ENCODE measurements around the gene SHANK3. TPM values are rescaled to one million over a fixed set of nuclear protein-coding genes. Genes with fewer than 3 reads are reported as not detected.

SHANK3 gene
- total RNA-seq, 5 donors from 2014 or later (not counting 1 experiment from before 2014, with no cell fraction given): 0.22 to 0.47 (median 0.28) TPM

DNA sequence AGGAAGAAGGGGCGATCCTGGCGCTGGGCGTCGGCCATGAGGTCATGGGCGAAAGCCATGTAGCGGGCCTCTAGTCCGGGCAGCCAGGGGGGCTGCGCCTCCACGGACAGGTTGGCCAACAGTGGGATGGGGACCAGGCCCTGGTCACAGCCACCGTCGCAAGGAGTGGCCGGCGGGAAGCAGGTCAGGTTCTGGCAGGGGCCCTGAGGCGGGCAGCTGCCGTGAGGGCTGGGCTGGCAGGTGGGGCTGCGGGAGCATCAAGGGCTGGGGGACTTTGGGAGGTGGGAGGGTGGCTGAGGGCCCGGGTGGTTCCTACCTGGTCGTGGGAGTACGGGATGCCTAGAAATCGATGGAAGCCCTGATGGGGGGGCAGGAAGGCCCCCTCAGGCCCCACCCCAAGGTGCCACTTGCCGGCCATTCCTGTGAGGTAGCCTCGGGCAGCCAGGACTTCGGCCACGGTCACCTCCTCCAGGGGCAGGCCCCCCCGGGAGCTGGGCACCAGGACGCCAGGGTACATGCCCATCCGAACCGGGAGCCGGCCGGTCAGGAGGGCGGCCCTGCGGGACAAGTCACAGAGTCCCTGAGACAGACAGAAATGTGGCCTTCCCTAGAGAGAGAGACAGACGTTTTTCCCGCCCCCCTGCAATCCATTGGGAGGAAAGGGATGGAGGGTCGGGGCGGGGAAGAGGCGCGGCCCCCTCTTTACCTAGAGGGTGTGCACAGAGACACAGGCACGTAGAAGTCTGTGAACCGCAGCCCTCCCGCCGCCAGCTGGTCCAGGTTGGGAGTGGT lies 45.6 kb upstream of the SHANK3 start:
- ChIA-PET CTCF (no interaction called here), POLR2A (no interaction called here)
- peak overlapping the region; percentile 77 to 92 for H3K4me3 ChIP-seq (ENCODE audit: control insufficient read depth in 1 of 2, extremely low read depth in 1 of 2, low read length in 1 of 2)
- peaks cover 13 to 41% of the 10 kb centered on the region in 2 experiments for H3K4me1 ChIP-seq (ENCODE audit: control insufficient read depth in 1 of 2, extremely low read depth in 1 of 2, insufficient read depth in 2 of 2, low read length in 2 of 2)
- no peaks in the 10 kb centered on the region for H3K27me3 ChIP-seq (replicated peaks in 1 of 2; ENCODE audit: control insufficient read depth in 2 of 2, extremely low read depth in 1 of 2, insufficient read depth in 2 of 2, low read length in 1 of 2)
- Mint-ChIP-seq H3K4me3 (peak overlapping the region; percentile 77 to 98 (median 81)), H3K27ac (peak overlapping the region; percentile 74 to 77), H3K4me1 (peaks cover 38 to 41% (median 38%) of the 10 kb centered on the region in 3 donors), H3K36me3 (peaks cover 3% of the 10 kb centered on the region), H3K9me3 (no peaks in the 10 kb centered on the region), H3K27me3 (no peaks in the 10 kb centered on the region)
- ATAC-seq (replicated peaks in 1 of 4) (peak in 1 of 4 experiments; percentile 2), DNase-seq (peak in 3 of 35 experiments; percentile 11 to 37 (median 26))
- no peaks in the 10 kb centered on the region for H3K9me3 ChIP-seq
- WGBS (ENCODE audit: insufficient coverage): 81% methylated on average over 39 of the region's 42 CpGs
- peak overlapping the region; percentile 73 for H3K27ac ChIP-seq (ENCODE audit: low read length)
- H3K36me3 ChIP-seq (ENCODE audit: control insufficient read depth in 2 of 2, extremely low read depth in 1 of 2, insufficient read depth in 1 of 2, low read length in 1 of 2): peaks cover 2 to 17% of the 10 kb centered on the region in 2 donors

DNA sequence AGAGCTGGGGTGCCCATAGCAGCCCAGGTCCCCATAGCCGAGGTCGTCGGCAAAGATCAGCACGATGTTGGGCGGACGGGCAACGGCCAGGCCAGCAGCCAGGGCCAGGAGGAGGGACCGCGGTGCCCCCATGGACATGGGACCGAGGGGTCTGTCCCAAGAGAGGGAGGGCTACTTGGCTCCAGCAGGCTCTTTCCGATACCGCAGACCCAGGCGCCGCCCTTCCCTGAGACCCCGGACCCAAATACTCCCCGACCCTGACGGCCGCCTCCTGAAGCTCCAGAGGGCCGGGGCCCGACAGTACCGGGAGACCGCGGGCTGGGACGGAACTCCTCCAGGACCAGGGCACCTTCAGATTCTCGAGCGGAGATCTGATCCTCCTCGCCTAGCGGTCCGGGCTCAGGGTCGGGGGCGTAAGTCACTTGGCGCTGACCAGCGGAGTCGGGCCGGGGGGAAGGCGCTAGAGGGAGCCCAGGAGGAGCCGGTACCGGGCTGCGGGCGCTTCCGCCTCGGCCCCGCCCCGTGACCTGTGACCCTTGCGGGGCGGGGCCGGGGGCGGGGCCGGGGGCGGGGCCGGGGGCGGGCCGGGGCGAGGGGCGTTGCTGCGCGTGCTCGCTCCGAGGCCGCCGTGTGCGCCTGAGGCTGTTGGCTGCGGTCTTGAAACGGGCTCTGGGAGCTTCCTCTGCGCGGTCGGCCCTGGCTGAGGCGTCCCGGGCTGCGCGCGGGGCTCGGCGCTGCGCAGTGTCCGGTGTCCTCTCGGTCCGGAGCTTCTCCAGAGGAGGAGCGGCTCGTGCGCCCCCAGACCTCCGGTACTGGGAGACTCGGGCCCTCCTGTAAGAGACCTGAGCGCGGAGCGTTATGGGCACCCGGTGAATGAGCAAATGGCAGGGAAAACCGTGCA lies 44.7 kb upstream of the SHANK3 start, which contains the start of gene ARSA:
TSS of gene ARSA (minus strand) at position 511 of the 901 bp plus-strand sequence. CDS start at position 138, 373 bp downstream.
- CTCF ChIA-PET: interaction anchor here in 1 of 2 donors (0.6 kb wide), 1 partner anchor 20 kb away, joined by 3 read pairs; no protein-coding TSS in a partner anchor
- Histone ChIP-seq H3K4me3 (ENCODE audit: control insufficient read depth in 1 of 2, extremely low read depth in 1 of 2, low read length in 1 of 2) (peak within 1 kb of the TSS; percentile 87 to 92), H3K4me1 (ENCODE audit: control insufficient read depth in 1 of 2, extremely low read depth in 1 of 2, insufficient read depth in 2 of 2, low read length in 2 of 2) (peaks cover 6 to 32% of the 10 kb centered on the region in 2 experiments), H3K36me3 (ENCODE audit: control insufficient read depth in 2 of 2, extremely low read depth in 1 of 2, insufficient read depth in 1 of 2, low read length in 1 of 2) (peaks cover 2 to 17% of the 10 kb centered on the region in 2 donors), H3K9me3 (no peaks in the 10 kb centered on the region), H3K27me3 (replicated peaks in 1 of 2; ENCODE audit: control insufficient read depth in 2 of 2, extremely low read depth in 1 of 2, insufficient read depth in 2 of 2, low read length in 1 of 2) (no peaks in the 10 kb centered on the region), H3K27ac (ENCODE audit: low read length) (peak within 1 kb of the TSS; percentile 73)
- ATAC-seq (replicated peaks in 1 of 4): peak; percentile 92 to 94 (median 93)
- H3K36me3 Mint-ChIP-seq: peaks cover 3% of the 10 kb centered on the region
- peak within 1 kb of the TSS; percentile 86 to 98 (median 89) for H3K4me3 Mint-ChIP-seq
- peak within 1 kb of the TSS; percentile 92 to 96 for H3K27ac Mint-ChIP-seq
- POLR2A ChIA-PET: no interaction called here
- DNase-seq: peak; percentile 57 to 90 (median 70)
- peaks cover 30 to 33% (median 30%) of the 10 kb centered on the region in 3 donors for H3K4me1 Mint-ChIP-seq
- no peaks in the 10 kb centered on the region for H3K9me3 Mint-ChIP-seq
- H3K27me3 Mint-ChIP-seq: no peaks in the 10 kb centered on the region
- WGBS (ENCODE audit: insufficient coverage): 2% methylated on average over 73 of the region's 88 CpGs

DNA sequence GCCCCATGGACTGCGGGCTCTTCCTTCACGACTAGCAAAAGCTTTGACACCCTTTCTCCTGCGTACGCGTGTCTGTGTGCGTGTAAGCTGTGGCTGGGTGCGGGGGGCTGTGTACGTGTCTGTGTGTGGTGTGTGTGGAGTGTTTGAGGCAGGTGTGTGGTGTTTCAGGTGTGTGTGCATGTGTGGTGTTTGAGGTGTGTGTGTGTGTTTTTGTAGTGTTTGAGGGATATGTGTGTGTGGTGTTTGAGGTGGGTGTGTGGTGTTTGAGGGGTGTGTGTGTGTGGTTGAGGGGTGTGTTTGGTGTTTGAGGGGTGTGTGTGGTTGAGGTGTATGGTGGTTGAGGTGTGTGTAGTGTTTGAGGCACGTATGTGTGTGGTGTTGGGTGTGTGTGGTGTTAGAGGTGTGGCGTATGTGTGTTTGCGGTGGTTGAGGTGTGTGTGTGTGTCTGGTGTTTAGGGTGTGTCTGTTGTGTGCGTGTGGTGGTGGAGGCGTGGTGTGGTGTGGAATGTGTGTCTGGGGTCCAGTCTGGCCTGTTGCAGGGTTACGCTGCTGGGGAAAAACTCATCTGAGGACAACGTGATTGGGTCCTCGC lies 44.0 kb upstream of the SHANK3 start:
- Mint-ChIP-seq H3K4me1 (peaks cover 26 to 29% (median 27%) of the 10 kb centered on the region in 3 donors), H3K4me3 (peak overlapping the region; percentile 86 to 98 (median 89)), H3K27me3 (no peaks in the 10 kb centered on the region), H3K36me3 (peaks cover 3% of the 10 kb centered on the region), H3K27ac (peak overlapping the region; percentile 92 to 96), H3K9me3 (no peaks in the 10 kb centered on the region)
- peak overlapping the region; percentile 66 for H3K27ac ChIP-seq (ENCODE audit: low read length)
- H3K9me3 ChIP-seq: no peaks in the 10 kb centered on the region
- POLR2A ChIA-PET: no interaction called here
- peak overlapping the region; percentile 87 to 92 for H3K4me3 ChIP-seq (ENCODE audit: control insufficient read depth in 1 of 2, extremely low read depth in 1 of 2, low read length in 1 of 2)
- peaks cover 5 to 26% of the 10 kb centered on the region in 2 experiments for H3K4me1 ChIP-seq (ENCODE audit: control insufficient read depth in 1 of 2, extremely low read depth in 1 of 2, insufficient read depth in 2 of 2, low read length in 2 of 2)
- CTCF ChIA-PET: no interaction called here
- 4% methylated on average over 9 of the region's 16 CpGs for WGBS (ENCODE audit: insufficient coverage)
- ATAC-seq (replicated peaks in 1 of 4) (peak in 2 of 4 experiments; percentile 3 to 11), DNase-seq (peak in 14 of 35 experiments; percentile 19 to 51 (median 34))
- H3K27me3 ChIP-seq (replicated peaks in 1 of 2; ENCODE audit: control insufficient read depth in 2 of 2, extremely low read depth in 1 of 2, insufficient read depth in 2 of 2, low read length in 1 of 2): no peaks in the 10 kb centered on the region
- peaks cover 2 to 17% of the 10 kb centered on the region in 2 donors for H3K36me3 ChIP-seq (ENCODE audit: control insufficient read depth in 2 of 2, extremely low read depth in 1 of 2, insufficient read depth in 1 of 2, low read length in 1 of 2)

DNA sequence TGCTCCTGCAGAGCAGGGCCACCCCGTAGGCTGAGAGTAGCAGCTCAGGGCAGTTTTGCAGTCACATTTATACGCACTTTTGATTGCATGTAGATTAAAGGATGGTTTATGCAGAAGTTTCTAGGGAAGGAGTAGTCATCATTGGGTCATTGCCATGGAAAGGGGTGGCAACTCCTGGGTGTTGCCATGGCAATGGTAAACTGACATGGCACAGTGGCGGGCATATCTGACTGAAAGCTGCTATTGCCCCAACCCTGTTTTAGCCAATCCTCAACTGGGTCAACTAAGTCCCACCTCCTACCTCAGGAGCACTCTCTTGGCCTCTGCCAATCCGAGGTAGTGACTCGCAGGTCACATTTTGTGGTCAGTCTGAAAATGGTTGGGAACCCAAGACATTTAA lies 42.2 kb upstream of the SHANK3 start:
- H3K36me3 ChIP-seq (ENCODE audit: control insufficient read depth in 2 of 2, extremely low read depth in 1 of 2, insufficient read depth in 1 of 2, low read length in 1 of 2): peaks cover 0 to 12% of the 10 kb centered on the region in 2 donors
- WGBS (ENCODE audit: insufficient coverage): 96% methylated on average over 4 of the region's 5 CpGs
- DNase-seq (no peak), ATAC-seq (replicated peaks in 1 of 4) (no peak)
- H3K9me3 Mint-ChIP-seq: no peaks in the 10 kb centered on the region
- H3K27ac Mint-ChIP-seq: peak overlapping the region in 1 of 2 donors; percentile 6
- no peak overlapping the region for H3K4me3 Mint-ChIP-seq
- no peaks in the 10 kb centered on the region for H3K36me3 Mint-ChIP-seq
- H3K4me3 ChIP-seq (ENCODE audit: control insufficient read depth in 1 of 2, extremely low read depth in 1 of 2, low read length in 1 of 2): no peak overlapping the region
- H3K4me1 Mint-ChIP-seq: peaks cover 22 to 27% (median 26%) of the 10 kb centered on the region in 3 donors
- H3K27ac ChIP-seq (ENCODE audit: low read length): no peak overlapping the region
- no peaks in the 10 kb centered on the region for H3K9me3 ChIP-seq
- H3K27me3 Mint-ChIP-seq: no peaks in the 10 kb centered on the region
- peaks cover 5 to 26% of the 10 kb centered on the region in 2 experiments for H3K4me1 ChIP-seq (ENCODE audit: control insufficient read depth in 1 of 2, extremely low read depth in 1 of 2, insufficient read depth in 2 of 2, low read length in 2 of 2)
- H3K27me3 ChIP-seq (replicated peaks in 1 of 2; ENCODE audit: control insufficient read depth in 2 of 2, extremely low read depth in 1 of 2, insufficient read depth in 2 of 2, low read length in 1 of 2): no peaks in the 10 kb centered on the region
- ChIA-PET CTCF (no interaction called here), POLR2A (no interaction called here)

DNA sequence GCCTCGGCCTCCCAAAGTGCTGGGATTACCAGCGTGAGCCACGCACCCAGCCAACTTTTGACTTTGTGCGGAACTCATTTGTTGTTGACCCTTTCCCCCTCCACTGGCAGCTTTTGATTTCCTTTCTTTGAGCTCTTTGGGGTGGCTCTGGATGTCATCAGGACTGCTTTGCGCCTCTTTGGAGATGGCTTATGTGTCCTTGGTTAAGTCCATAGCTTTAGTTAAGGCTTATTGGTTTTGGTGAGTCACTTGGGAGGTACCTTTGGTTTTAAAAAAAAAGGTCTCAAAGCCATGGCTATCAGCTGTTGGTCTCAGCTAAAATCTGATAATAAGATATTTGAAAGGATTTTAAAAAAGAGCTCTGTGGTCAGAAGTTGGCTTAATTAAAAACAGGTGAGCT lies 39.5 kb upstream of the SHANK3 start:
- Histone ChIP-seq H3K4me1 (ENCODE audit: control insufficient read depth in 1 of 2, extremely low read depth in 1 of 2, insufficient read depth in 2 of 2, low read length in 2 of 2) (peaks cover 5 to 9% of the 10 kb centered on the region in 2 experiments), H3K27me3 (replicated peaks in 1 of 2; ENCODE audit: control insufficient read depth in 2 of 2, extremely low read depth in 1 of 2, insufficient read depth in 2 of 2, low read length in 1 of 2) (peaks cover 0 to 4% of the 10 kb centered on the region in 2 experiments), H3K27ac (ENCODE audit: low read length) (no peak overlapping the region), H3K4me3 (ENCODE audit: control insufficient read depth in 1 of 2, extremely low read depth in 1 of 2, low read length in 1 of 2) (no peak overlapping the region), H3K36me3 (ENCODE audit: control insufficient read depth in 2 of 2, extremely low read depth in 1 of 2, insufficient read depth in 1 of 2, low read length in 1 of 2) (no peaks in the 10 kb centered on the region), H3K9me3 (no peaks in the 10 kb centered on the region)
- ATAC-seq (replicated peaks in 1 of 4) (no peak), DNase-seq (no peak)
- Mint-ChIP-seq H3K27ac (no peak overlapping the region), H3K27me3 (no peaks in the 10 kb centered on the region), H3K9me3 (no peaks in the 10 kb centered on the region), H3K36me3 (peaks cover 4% of the 10 kb centered on the region), H3K4me1 (peaks cover 17 to 23% (median 22%) of the 10 kb centered on the region in 3 donors), H3K4me3 (no peak overlapping the region)
- ChIA-PET CTCF (no interaction called here), POLR2A (no interaction called here)
- 100% methylated on average over 3 of the region's 5 CpGs for WGBS (ENCODE audit: insufficient coverage)

DNA sequence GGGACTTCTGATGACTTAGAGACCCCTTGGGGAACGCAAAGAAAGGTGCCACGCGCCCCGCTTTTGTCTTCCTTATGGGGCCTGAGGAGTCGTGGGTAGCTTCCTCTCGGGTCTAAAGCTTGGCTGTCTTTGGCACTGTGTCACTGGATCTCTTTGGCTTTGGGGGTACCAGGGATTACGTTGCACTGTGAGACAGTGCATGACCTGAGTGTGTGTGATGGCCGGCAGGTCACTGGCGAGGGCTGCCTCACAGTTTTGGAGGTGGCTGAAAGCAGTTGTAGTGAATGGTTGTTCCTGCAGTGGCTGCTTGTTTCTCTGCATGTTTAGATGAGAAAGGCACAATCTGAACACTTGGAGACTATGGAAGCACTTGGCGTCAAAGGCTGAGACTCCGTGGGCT lies 38.9 kb upstream of the SHANK3 start:
- no peak for DNase-seq
- no peaks in the 10 kb centered on the region for H3K9me3 ChIP-seq
- no peak overlapping the region for H3K4me3 ChIP-seq (ENCODE audit: control insufficient read depth in 1 of 2, extremely low read depth in 1 of 2, low read length in 1 of 2)
- no peaks in the 10 kb centered on the region for H3K9me3 Mint-ChIP-seq
- H3K4me1 ChIP-seq (ENCODE audit: control insufficient read depth in 1 of 2, extremely low read depth in 1 of 2, insufficient read depth in 2 of 2, low read length in 2 of 2): peaks cover 2 to 3% of the 10 kb centered on the region in 2 experiments
- H3K4me3 Mint-ChIP-seq: no peak overlapping the region
- no peak for ATAC-seq (replicated peaks in 1 of 4)
- H3K27ac ChIP-seq (ENCODE audit: low read length): no peak overlapping the region
- H3K27ac Mint-ChIP-seq: no peak overlapping the region
- H3K4me1 Mint-ChIP-seq: peaks cover 11 to 18% (median 15%) of the 10 kb centered on the region in 3 donors
- POLR2A ChIA-PET: no interaction called here
- CTCF ChIA-PET: no interaction called here
- 83% methylated on average over 9 of the region's 11 CpGs for WGBS (ENCODE audit: insufficient coverage)
- H3K27me3 ChIP-seq (replicated peaks in 1 of 2; ENCODE audit: control insufficient read depth in 2 of 2, extremely low read depth in 1 of 2, insufficient read depth in 2 of 2, low read length in 1 of 2): peaks cover 0 to 4% of the 10 kb centered on the region in 2 experiments
- H3K36me3 Mint-ChIP-seq: peaks cover 4% of the 10 kb centered on the region
- no peaks in the 10 kb centered on the region for H3K36me3 ChIP-seq (ENCODE audit: control insufficient read depth in 2 of 2, extremely low read depth in 1 of 2, insufficient read depth in 1 of 2, low read length in 1 of 2)
- no peaks in the 10 kb centered on the region for H3K27me3 Mint-ChIP-seq
